Fibroblast of skin of abdomen (primary cell): ENCODE results near the gene CC2D1A.

ENCODE experiments used
- DNase-seq: peaks from one replicate; pipeline ENCODE4 v3.0.0-alpha.2; 2013

Gene CC2D1A

DNA sequence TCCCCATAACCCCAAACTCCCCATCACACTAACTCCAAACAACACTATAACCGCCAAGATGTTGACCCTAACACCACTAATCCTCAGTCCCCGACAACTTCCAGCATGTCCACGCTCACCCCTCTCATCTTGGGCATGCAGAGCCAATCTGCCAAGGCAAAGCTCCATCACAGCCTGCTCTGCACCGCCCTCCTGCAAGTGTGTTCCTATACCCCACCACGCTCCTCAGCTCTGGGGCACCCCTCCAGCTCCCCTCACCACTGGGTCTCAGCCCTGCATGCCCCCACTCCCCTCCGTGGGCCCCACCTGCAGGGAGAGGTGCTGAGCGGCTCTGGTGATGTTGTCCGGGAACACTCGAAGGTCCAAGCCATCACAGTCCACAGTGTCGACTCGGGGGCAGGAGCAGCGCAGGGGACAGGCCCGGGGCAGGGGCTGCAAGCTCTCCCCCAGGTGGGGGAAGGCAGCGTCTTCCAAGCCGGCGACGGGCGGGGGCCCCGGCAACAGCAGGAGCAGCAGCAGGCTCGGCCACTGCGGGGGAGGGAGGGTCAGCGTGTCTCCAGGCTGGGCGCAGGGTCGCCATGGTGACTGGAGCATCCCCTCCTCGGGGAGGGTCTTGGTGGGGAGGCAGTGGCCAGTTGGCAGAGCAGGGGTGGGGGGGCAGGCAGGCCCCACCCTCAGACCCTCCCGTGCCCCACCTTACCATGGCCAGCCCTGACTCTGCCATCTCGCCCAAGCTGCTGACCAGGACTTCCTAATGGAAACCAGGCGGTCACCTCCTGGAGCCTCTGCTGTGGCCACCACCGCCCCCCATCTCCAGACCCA lies 31.7 kb downstream of the CC2D1A start:
- no peak for DNase-seq

DNA sequence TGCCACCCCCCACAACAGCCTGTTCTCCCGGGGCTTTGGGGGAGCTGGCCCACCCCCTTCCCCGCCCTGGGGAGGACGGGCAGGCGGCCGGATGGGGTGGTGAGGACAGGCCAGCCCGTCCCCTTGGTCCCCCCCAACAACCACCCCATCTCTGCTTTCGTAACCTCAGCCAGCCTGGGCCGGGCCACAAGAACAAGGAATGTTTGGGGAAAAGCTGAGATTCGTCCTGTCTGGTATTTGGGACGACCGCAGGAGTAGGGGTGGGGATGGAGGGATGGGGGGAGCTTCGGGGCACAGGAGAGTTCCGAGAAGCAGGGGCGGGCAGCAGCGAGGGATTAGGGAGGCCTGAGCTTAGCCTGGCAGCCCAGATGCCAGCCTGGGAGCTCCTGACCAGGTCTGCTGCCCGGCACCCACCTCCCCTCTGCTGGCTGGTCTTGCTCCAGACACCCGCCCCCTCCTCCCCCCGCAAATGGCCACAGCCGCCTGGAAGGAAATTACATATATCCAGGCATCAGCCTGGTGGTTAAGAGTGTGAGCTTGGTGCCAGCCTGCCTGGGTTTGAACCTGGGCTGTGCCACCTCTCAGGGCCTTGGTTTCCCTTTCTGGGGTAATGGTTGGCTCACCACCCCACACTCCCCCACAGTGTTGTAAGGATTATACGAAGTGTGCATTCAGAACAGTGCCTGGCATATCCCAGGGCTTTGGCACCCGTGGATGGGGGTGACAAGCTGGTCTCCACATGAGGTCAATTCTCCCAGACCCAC lies 32.5 kb downstream of the CC2D1A start, which contains the start of gene PODNL1:
TSS of gene PODNL1 (minus strand) at position 117 of the 764 bp plus-strand sequence. CDS start 236 bp downstream, outside the sequence.
- DNase-seq = peak; percentile 91

DNA sequence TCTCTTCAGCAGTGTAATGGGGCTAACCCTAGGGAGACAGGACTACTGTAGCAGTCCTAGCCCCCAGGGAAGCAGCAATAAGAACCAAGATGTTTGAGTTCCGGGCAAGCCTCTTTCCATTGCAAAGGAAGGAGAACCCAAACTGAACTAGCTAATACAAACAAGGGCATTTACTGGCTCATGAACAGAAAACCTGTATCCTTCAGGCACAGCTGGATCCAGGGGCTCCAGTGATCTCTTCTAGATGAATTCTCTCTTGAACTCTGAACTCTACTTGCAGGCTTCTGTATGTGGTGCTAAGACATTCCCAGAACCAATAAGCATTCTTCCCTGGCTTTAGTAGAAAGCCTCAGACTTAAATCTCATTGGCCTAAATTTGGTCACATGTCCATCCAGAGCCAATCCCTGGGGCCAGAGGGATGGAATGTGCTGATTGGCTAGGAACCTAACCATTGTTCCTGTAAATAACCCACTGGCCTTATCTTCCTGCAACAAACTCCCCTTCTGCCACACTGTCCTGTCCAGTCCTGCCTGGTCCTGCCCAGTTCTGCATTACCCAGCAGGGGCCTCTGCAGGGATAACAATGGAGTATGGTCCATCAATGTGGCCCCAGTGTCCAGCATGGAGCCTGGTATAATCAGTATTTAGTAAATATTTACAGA lies 36.2 kb downstream of the CC2D1A start:
- no peak for DNase-seq

DNA sequence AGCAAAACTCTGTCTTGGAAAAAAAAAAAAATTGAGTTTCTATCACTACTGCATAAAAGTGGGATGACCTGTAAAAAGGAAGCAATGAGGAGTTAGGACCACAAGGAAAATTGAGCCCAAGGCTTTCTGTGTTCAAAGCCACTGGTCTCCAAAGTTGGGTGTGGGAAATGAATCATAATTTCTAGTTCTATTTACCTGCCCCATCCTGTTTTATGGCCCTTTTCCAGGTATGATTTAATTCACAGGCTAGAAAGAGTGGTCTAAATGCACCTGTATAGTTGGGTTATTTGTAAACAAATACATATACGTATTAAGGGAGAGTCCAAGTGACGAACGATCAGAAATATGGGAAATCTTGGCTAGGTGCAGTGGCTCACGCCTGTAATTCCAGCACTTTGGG lies 40.4 kb downstream of the CC2D1A start:
- no peak for DNase-seq

DNA sequence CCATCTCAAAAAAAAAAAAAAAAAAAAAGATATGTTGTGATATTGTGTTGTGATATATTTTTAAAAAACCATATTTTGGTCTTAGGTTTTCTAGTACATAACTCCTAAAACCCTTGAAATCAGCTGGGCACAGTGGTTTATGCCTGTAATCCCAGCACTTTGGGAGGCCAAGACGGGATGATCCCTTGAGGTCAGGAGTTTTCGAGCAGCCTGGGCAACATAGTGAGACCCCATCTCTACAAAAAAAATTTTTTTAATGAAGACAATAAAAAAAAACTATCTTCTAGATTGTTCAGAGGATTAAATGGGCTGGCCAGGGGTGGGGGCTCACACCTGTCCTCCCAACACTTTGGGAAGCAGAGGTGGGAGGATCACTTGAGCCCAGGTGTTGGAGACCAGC lies 45.0 kb downstream of the CC2D1A start:
- DNase-seq = no peak

DNA sequence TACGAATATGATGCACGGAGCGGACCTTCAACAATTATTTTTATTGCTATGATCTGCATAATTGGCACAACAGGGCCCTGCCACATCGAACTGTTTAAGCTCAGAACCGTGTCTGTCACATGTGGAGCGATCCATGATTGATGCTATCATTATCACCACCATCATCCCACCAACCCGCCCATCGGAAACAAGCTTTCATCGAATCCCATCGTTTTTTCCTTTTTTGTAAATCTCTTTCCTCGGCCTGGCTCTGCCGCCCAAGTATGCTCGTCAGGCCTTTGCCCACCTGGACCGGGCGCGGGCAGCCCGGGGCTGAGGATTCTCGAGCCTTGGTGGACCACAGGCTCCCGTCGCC lies 45.8 kb downstream of the CC2D1A start:
- no peak for DNase-seq

DNA sequence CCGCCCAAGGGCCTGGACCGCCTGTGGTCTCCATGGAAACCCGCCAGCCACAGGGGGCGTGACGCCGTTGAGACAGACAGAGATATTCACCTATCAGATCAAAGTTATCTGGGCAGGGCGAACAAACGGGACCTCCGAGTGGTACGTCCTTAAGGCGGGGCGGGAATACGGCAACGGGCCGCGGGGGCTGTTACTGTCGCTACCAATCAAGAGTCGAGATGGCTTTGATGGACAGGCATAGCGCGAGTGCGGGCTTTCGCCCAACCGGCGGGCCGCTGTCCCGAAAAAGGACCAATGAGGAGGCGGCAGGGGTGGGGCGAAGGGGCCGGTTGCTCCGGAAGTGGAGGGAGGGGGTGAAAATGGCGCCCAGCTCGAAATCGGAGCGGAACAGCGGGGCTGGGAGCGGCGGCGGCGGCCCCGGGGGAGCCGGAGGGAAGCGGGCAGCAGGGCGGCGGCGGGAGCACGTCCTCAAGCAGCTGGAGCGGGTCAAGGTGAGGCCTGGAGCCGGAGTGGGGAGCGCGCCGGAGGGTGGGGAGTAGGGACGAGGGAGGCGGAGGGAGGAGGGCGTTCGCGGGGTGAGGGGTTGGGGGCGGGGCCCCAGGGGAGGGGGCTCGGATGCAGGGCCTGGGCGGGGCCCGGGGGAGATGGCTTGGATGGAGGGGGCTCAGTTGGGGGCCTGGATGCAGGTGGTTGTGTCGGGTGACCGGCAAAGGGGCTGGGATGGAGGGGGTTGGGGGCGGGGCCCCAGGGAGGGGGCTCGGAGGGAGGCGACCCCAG lies 46.3 kb downstream of the CC2D1A start, which contains the start of gene DCAF15:
TSS of gene DCAF15 (plus strand) at position 356 of the 777 bp plus-strand sequence. CDS start at position 360, 4 bp downstream.
- peak; percentile 100 for DNase-seq

DNA sequence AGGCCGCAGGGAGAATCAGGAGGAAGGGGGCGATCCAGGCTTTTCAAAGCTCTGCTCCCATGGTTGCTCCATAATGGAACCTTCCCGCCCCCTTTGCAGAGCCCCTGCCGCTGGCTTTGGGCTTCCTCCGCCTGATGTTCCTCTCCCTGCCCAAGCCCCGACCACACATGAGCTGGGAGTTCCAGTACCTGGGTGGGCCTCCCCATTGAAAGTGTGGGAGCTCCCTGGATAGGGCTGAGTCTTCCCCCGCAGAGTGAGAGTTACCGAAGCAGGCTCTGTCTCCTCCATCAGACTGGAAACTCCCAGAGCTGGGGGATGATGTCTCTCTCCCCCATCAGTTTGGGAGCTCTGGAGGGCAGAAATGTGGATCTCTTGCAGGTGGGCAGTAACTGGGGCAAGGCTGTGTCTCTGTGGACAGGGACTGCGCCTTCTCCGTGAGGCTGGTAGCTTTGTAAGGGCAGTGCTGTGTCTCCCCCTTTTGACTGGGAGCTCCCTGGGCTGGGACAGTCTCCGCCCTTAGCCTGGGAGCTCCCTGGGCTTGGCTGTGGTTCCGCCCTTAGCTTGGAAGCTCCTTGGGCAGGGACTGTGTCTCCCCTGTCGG lies 47.0 kb downstream of the CC2D1A start:
- peak; percentile 42 for DNase-seq

DNA sequence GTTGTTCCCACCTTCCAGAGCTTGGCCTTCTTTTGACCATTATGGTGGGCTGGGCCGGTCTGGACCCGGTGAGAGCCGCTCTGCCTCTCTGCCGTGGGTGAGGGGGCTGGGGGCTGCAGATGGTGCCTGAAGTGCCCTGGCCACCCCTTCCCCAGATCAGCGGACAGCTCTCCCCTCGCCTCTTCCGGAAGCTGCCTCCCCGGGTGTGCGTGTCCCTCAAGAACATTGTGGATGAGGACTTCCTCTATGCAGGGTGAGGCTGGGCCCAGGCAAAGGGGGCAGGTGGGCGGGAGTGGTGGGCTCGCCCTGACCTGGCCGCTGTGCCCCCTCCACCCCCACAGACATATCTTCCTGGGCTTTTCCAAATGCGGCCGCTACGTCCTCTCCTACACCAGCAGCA lies 48.2 kb downstream of the CC2D1A start:
- DNase-seq = no peak

DNA sequence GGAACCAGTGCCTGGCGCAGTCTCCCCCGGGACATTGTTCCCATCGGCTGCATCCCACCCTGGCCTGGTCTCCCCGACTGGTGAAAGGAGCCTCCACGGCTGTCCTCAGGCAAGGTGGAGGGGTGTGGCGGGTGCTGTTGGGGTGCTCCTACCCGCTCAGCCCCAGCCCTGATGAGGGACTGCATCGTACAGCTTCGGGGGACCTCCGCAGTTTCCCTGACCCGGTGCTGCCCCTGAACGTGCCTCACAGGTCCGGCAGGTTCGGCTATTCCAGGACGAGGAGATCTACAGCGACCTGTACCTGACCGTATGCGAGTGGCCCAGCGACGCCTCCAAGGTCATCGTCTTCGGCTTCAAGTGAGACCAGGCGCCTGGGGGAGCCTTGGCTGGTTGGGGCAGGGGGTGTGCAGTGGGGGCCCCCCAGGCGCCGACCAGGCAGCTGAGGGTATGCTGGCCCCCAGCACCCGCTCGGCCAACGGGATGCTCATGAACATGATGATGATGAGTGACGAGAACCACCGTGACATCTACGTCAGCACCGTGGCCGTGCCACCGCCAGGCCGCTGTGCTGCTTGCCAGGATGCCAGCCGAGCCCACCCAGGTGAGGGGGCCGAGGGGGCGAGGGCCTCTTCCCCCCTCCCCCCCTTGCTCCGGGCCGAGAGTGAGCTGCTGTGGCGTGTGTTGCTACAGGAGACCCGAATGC lies 49.8 kb downstream of the CC2D1A start:
- no peak for DNase-seq

DNA sequence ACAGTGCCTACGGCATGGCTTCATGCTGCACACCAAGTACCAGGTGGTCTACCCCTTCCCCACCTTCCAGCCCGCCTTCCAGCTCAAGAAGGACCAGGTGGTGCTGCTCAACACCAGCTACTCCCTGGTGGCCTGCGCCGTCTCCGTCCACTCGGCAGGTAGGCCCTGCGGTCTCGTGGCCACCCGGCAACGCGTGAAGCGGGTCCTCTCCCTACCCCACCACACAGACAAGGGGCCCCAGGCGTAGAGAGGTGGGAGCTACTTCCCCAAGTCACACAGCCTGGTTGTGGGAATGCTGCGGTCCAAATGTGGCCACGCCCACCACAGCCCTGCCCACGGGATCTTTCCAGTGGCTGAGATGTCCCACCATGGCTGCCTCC lies 50.4 kb downstream of the CC2D1A start:
- no peak for DNase-seq

DNA sequence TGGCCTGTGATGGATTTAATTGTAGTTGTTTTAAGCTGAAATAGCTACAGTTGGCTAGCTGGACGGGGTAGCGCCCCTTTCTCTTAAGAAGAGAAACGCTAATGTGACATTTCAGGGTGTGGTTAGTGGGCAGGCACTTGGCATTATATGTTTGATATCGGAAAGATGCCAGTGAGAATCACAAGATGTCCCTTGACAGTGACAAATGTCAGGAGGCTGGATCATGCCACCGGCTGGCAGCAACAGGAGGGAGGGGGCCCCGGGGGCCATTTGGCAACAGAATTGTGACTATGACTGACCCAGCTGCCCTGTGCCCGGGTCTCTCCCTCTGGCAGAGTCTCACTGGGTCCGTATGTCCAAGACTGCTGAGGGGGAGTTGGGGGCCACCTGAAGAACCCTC lies 51.0 kb downstream of the CC2D1A start:
- DNase-seq = no peak

DNA sequence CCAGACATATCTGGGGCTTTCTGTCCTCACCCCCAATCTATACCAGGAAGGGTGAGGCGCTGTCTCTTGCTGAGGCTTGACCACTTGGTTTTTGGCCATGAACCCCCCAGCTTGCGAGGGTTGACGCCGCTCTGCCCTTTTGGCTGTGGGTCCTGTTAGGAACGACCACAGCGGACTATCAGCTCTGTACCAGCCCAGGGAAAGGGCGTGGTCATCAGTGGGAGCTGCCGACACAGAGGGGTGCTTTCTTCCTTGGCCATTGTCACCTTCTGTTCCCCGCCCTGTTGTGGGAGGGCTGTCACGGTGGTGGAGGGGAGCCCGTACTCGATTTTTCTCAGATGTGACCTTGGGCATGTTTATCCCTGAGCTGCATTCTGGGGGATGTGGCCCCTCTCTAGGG lies 52.0 kb downstream of the CC2D1A start:
- DNase-seq = no peak

DNA sequence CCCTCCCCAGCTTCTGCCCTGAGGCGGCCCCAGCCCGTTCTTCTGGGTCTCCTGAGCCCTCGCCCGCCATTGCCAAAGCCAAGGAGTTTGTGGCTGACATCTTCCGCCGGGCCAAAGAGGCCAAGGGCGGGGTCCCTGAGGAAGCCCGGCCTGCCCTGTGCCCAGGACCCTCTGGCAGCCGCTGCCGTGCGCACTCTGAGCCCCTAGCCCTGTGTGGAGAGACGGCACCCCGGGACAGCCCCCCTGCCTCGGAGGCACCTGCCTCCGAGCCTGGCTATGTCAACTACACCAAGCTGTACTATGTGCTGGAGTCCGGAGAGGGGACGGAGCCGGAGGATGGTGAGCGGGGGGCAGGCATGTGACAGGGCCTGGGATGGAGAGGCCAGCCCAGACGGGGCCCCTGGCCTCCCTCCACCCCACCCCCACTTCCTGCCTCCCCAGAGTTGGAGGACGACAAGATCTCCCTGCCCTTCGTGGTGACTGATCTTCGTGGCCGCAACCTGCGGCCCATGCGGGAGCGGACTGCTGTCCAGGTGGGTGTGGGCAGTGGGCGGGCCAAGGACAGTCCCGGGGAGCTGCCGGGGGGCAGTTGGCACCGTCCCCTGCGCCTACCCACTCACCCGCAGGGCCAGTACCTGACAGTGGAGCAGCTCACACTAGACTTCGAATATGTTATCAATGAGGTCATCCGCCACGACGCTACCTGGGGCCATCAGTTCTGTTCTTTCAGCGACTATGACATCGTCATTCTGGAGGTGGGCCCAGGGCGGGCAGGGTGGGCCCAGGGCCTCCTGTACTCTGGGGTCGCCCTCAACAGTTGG lies 53.4 kb downstream of the CC2D1A start:
- no peak for DNase-seq

DNA sequence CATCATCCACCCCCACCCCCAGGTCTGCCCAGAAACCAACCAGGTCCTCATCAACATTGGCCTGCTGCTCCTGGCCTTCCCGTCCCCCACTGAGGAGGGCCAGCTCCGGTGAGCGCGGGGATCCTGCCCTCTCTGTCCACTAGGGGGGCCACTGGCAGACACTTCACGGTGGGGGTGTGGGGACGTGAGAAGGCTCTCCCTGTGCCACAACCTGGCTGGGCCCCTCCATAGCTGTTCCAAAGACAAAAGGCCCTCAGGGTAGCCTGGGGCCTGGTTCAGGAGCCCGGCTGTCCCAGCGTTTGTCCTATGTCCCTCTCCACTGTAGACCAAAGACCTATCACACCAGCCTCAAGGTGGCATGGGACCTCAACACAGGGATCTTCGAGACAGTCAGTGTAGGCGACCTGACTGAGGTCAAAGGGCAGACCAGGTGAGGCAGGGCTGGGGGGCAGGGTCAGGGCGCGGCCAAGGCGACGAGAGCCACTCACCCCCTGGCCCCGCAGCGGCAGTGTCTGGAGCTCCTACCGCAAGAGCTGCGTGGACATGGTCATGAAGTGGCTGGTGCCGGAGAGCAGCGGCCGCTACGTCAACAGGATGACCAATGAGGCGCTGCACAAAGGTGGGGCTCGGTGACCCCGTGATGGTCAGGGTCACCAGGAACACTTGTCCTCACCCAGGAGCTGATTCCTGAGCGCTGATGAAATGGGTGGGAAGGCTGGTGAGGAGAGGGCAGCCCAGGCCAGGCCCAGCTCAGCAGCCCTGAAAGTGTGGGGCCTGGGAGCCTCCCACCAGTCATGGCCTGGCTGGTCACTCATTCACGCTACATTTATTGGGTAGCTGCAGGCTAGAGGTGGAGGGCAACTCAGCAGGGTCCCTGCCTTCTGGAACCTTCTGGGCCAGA lies 54.2 kb downstream of the CC2D1A start:
- DNase-seq = no peak

DNA sequence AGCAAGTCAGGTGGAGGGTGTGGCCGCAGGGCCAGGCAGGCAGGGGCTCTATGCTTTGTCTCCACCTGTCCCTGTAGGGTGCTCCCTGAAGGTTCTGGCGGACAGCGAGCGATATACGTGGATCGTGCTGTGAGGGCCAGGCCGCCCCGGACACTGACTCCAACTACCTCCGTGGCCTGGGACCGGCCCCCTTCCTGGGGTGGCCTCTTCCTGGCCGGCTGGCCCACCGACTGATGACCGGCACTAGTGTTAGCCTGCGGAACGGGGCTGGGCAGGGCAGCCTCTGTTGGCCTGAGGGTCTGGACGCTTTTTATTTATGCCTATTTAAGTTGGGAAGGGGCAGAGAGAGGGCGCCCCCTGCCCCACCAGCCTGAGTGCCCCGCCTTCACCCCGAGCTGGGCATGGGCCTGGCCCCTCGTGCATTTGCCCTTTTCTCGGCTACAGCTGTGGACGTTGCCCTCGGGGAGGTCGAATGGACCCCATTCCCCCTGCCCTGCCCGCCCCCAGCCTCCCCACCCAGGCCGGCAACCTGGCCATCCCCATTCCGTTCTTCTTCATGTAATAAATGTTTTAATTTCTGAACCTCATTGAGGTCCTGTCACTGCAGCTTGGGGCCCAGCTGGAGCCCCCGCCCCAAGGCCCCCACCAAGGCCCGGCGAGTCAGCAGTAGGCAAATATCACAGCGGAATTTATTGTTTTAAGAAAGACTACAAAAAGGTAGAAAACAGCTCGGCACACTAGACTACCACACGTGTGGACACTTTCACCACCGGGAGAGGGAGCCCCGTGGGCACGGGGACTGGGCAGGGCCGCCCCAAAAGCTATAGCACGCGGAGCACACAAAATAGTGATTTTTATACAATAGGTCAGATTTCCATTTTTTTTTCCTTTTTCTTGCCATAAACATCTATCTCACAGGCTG lies 55.1 kb downstream of the CC2D1A start:
- no peak for DNase-seq

DNA sequence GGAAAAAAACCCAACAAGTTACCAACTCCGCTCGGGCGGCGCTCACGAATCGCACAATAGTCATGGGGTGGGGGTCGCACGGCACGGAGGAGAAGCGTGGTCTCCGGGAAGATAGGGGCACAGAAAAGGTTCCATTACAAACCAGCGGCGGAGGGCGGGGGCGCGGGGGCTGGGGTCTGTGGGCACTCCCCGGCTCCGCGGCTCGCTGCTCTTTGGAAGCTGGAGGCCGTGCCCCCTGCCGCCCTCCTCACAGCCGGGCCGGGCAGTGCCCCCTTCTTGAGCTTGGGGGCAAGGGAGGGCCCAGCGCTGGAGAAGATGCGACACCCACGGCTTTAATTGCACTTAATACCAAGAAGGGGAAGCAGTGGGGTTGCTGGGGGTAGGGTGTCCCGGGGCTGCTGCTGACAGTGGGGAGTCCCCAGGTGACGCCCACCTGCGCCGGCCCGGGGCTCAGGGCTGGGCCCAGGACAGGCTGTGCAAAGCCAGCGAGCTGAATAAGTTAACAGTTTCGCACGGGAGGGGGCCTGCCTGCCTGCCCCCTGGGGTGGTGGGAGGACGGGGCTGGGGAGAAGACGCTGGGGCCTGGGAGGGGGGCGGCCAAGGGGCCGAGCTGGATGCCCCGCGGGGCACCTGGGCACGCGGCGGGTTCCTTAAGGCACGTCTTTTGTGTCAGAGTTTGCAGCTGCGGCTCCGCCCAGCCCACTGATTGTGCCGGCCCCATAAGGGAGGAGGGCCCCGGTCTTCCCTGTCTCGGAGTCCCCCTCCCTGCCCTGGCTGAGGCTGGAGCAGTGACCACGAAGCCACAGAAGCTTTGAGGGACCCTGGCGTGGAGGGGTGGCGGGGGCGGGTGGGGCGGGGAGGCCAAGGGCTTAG lies 56.1 kb downstream of the CC2D1A start:
- no peak for DNase-seq
